ENCODE data around the gene CACNA1S.

The CACNA1S gene

DNA sequence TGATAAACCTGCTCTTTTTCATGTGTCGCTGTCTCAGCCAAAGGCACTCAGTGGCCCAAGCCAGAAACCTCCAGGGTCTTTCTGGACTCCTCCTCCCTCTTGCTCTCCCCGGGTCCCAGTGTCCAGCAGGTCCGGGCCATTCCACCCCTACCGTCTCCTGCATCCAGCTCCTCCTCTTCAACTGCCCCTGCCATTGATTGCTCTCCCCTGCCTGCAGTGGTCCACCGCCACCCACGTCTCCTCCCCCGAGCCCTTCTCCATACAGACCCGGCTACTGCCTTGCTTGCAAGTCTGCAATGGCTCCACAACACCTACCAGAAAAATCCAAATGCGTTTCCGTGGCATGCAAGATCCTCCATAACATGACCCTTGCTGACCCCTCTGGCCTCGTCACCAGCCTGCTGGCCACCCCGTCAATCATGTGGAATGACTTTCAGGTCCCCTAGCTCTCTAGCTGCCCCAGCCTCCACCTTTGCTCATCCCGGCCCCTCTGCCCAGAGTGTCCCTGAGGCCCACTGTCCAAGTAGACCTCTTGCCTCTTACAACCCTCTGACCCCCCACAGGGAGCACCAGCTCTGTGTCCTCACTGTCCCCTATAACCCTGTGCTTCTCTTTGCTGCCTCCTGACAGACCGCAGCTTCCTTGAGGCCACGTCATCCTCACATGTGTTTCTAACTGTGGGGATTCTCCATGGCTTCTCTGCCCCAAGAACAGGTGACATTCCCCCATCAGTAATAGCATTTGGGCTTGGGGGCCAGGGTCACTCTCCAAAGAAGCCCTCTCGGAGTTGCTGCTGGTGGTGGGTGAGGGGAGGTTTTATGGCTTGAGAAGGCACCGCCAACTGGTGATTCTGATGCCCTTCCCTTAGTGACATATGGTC, 15.0 kb downstream of the CACNA1S start:
- no peaks in the 10 kb centered on the region for H3K36me3 Mint-ChIP-seq
- peaks cover 3% of the 10 kb centered on the region for H3K27me3 Mint-ChIP-seq
- H3K27ac Mint-ChIP-seq, result no peak overlapping the region
- no peaks in the 10 kb centered on the region for H3K9me3 Mint-ChIP-seq (ENCODE audit: low read depth)
- H3K4me1 Mint-ChIP-seq (ENCODE audit: low read depth), result no peaks in the 10 kb centered on the region
- H3K4me3 Mint-ChIP-seq, result no peak overlapping the region

DNA sequence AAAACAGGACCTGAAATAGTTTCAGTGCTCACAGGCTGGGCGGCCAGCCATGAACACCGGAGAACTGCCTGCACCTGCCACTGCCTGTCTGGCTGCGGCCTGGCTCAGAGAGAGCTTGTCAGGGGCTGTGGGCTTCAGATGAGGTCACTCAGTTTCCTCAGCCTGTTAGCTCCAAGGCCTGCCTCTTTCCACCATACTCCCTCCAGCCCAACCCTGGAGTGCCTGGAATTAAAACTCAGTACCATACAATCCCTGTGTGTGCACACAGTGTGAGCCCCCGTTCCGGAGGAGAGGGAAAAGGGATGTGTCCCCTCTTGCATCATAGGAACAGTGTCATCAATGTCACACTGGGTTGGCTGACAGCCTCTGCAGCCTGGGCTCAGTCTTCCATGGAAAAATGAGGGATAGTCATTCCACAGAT, 16.2 kb downstream of the CACNA1S start:
- Mint-ChIP-seq H3K27ac (no peak overlapping the region), H3K4me3 (no peak overlapping the region), H3K9me3 (ENCODE audit: low read depth) (no peaks in the 10 kb centered on the region)

DNA sequence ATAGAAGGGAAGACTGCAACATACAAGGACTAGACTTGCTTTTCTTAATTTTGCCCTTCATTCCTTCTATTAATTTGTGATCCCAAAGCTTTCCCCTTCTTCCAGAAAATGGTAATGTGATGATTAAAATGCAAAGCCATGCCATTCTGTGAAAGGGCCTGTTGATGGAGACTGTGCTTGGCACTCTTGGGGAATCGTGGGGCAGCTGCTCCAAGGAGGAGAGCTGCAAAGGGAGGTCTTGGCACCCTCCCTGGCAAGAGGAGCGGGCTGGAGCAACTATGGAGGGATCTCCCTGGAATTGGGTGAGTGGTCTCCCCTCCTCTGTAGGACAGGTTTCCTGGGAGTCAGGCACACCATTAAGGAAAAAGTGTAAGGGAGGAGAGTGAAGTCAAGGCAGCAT, 16.6 kb downstream of the CACNA1S start:
- H3K27ac Mint-ChIP-seq, result no peak overlapping the region
- no peaks in the 10 kb centered on the region for H3K36me3 Mint-ChIP-seq
- H3K4me3 Mint-ChIP-seq, result no peak overlapping the region
- no peaks in the 10 kb centered on the region for H3K4me1 Mint-ChIP-seq (ENCODE audit: low read depth)
- H3K9me3 Mint-ChIP-seq (ENCODE audit: low read depth), result no peaks in the 10 kb centered on the region
- peaks cover 3% of the 10 kb centered on the region for H3K27me3 Mint-ChIP-seq

More for the DNA sequence above, 16.2 kb downstream of the CACNA1S start:
- H3K36me3 Mint-ChIP-seq, result no peaks in the 10 kb centered on the region
- H3K27me3 Mint-ChIP-seq, result peaks cover 3% of the 10 kb centered on the region
- no peaks in the 10 kb centered on the region for H3K4me1 Mint-ChIP-seq (ENCODE audit: low read depth)

DNA sequence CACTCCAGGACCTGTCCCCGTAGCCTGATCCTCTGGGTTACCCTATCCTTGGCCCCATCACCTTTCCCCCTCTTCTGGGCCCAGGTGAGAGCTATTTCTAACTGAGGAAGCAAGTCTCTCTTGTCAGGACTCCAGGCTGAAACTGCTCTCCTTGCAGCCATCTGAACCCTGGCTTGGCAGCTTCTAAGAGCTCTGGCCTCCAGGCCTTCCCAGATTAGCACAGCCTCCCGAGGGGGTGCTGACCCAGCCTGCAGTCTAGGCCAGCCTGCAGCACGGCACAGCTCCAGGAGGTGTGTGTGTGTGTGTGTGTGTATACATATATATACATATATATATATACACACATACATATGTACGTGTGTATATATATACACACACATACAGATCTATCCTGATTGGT, 17.4 kb downstream of the CACNA1S start:
- H3K9me3 Mint-ChIP-seq (ENCODE audit: low read depth), result no peaks in the 10 kb centered on the region
- no peaks in the 10 kb centered on the region for H3K4me1 Mint-ChIP-seq (ENCODE audit: low read depth)
- H3K36me3 Mint-ChIP-seq, result no peaks in the 10 kb centered on the region
- H3K27ac Mint-ChIP-seq, result no peak overlapping the region
- no peak overlapping the region for H3K4me3 Mint-ChIP-seq
- peaks cover 3% of the 10 kb centered on the region for H3K27me3 Mint-ChIP-seq

DNA sequence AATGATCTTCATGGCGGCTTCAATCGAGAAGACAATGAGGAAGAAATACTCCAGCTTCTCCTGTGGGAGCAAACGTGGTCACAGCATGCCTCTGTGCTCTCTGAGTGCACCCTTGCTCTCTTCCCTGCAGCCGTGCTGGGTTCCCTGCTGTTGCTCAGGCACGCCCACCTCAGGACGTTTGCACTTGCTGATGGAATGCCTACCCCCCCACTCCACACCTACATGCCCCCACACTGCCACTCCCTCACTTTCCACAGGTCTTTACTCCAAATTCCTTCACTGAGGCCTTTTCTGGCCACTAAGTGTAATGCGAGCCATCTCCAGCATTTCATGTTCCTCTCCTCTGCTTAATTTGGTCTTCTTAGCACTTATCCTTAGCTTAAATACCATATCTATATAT, 18.3 kb downstream of the CACNA1S start:
- Mint-ChIP-seq H3K36me3 (no peaks in the 10 kb centered on the region), H3K27me3 (peaks cover 3% of the 10 kb centered on the region), H3K27ac (no peak overlapping the region), H3K9me3 (ENCODE audit: low read depth) (no peaks in the 10 kb centered on the region), H3K4me1 (ENCODE audit: low read depth) (no peaks in the 10 kb centered on the region), H3K4me3 (no peak overlapping the region)

DNA sequence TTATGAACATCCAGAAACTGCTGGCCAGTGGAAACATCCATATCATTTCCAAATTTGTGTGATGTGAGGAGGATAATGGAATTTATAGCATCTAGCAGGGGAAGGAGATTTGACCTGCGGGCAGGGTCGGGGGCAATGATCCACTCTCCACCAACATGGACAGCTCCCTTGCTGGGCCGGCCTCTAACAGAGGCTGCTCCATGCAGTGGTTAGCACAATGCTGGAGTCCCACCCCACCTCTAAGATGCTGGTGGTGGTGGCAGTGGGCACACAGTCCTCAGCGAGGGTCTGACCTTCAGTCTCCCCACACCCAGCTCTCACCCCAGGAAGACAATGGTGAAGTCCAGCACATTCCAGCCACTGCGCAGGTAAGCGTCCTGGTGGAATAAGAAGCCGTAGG, 18.7 kb downstream of the CACNA1S start:
- no peak overlapping the region for H3K27ac Mint-ChIP-seq
- no peak overlapping the region for H3K4me3 Mint-ChIP-seq
- no peaks in the 10 kb centered on the region for H3K9me3 Mint-ChIP-seq (ENCODE audit: low read depth)
- H3K36me3 Mint-ChIP-seq, result no peaks in the 10 kb centered on the region
- no peaks in the 10 kb centered on the region for H3K4me1 Mint-ChIP-seq (ENCODE audit: low read depth)
- peaks cover 3% of the 10 kb centered on the region for H3K27me3 Mint-ChIP-seq

DNA sequence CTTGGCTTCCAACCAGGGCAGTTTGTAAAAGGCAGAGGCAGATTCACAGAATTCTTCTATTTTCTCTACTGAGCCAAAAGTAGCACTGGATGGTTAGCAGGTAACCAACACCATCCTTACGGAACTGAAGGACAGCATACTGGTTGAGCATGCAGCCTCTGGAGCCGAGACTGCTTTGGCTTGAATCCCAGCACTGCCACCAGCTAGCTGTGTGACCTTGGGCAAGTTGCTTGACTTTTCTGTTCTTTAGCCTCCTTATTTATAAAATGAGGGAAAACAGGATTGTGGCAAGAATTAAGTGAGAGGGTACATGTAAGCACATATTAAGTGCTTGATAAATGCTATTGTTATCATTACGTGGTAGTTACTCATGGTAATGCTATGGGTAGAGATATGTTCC, 19.5 kb downstream of the CACNA1S start:
- no peak overlapping the region for H3K4me3 Mint-ChIP-seq
- H3K27ac Mint-ChIP-seq, result no peak overlapping the region
- peaks cover 3% of the 10 kb centered on the region for H3K27me3 Mint-ChIP-seq
- H3K9me3 Mint-ChIP-seq (ENCODE audit: low read depth), result no peaks in the 10 kb centered on the region
- no peaks in the 10 kb centered on the region for H3K36me3 Mint-ChIP-seq
- no peaks in the 10 kb centered on the region for H3K4me1 Mint-ChIP-seq (ENCODE audit: low read depth)

DNA sequence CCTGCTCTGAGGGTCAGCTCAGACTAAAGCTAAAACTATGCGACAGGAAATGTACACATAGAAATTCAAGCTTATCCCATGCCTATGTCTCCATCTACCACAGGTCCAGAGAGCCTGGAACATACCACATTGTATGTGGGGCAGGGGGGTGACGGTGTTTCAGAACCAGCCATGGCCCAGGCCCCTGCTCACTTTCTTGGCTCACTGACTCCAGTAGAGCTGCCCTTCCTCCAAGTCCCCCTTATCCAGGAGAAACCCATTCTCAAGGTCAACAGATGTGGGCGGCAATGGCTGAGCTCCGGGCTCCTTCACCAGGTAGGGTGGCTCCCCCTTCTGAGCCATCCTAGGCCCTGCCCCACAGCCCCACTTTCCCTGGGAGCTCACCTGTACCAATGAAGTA, 21.0 kb downstream of the CACNA1S start:
- no peaks in the 10 kb centered on the region for H3K36me3 Mint-ChIP-seq
- H3K27me3 Mint-ChIP-seq, result no peaks in the 10 kb centered on the region

DNA sequence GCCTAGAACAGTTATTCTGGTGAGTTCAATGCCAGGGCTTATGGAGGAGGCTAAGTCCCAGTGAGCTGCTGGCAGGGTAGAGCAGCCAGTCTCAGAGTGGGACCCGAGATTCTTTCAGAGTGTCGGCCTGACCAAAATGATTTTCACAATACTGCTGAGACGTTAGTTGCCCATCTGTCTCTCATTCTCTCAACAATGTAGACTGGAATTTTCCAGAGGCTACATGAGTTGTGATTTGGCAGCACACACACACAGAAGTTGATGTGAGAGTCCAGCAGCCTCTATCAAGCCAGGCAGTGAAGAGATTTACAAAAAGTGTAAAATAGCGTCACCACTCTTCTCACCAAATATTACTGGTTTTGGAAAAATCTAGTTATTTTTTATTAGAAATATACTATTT, 21.7 kb downstream of the CACNA1S start:
- no peaks in the 10 kb centered on the region for H3K36me3 Mint-ChIP-seq
- no peaks in the 10 kb centered on the region for H3K9me3 Mint-ChIP-seq (ENCODE audit: low read depth)
- no peaks in the 10 kb centered on the region for H3K4me1 Mint-ChIP-seq (ENCODE audit: low read depth)
- H3K4me3 Mint-ChIP-seq, result no peak overlapping the region
- no peaks in the 10 kb centered on the region for H3K27me3 Mint-ChIP-seq
- no peak overlapping the region for H3K27ac Mint-ChIP-seq

More for the DNA sequence above, 21.0 kb downstream of the CACNA1S start:
- Mint-ChIP-seq H3K9me3 (ENCODE audit: low read depth) (no peaks in the 10 kb centered on the region), H3K27ac (no peak overlapping the region), H3K4me1 (ENCODE audit: low read depth) (no peaks in the 10 kb centered on the region), H3K4me3 (no peak overlapping the region)

DNA sequence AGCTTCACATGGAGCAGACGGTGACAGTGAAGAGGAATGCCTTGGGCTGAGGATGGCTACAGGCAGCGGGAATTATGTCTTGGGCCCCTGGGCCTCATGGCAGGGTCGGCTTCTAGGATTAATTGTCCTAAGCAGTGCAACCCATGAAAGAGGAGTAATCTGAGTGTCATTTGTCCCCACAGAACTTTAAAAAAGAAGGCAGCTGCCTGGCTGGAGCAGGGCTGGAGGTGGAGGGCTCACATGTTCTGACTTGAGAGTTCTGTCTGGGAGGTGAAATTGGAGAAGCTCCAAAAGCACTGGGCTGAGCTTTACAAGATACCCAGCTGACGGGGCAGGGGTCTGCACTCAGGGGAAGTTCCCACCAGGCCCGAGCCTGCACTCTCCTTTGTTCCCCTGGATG, 22.6 kb downstream of the CACNA1S start:
- Mint-ChIP-seq H3K27me3 (no peaks in the 10 kb centered on the region), H3K4me1 (ENCODE audit: low read depth) (no peaks in the 10 kb centered on the region), H3K9me3 (ENCODE audit: low read depth) (no peaks in the 10 kb centered on the region), H3K27ac (no peak overlapping the region), H3K36me3 (no peaks in the 10 kb centered on the region), H3K4me3 (no peak overlapping the region)

DNA sequence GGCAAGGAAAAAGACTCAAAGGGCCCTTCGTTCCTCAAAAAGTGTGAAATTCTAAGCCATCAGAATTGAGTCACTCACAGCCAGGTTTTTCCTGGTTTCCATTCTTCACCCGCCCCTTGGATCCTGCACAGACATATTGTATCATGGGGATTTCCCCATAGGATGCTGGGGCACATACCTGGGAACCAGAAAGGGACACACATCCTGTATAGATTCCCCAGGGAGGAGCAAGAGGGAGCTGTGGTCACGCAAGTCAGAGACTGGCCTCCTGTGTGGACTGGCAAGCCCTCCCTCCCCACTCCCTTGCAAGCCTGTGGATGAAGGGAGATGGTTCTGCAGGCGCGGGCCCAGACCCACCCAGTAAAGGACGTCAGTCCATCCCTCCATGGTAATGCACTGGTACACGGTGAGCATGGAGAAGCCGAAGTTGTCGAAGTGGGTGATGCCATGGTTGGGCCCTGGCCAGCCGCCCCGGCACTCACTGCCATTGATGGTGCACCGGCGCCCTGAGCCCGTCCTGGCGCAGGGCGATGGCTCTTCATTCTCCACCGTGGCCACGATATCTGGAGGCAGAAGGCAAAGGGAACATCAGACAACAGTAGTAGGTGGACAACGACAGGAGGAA, 23.2 kb downstream of the CACNA1S start:
- H3K4me3 Mint-ChIP-seq, result no peak overlapping the region
- no peaks in the 10 kb centered on the region for H3K4me1 Mint-ChIP-seq (ENCODE audit: low read depth)
- H3K9me3 Mint-ChIP-seq (ENCODE audit: low read depth), result no peaks in the 10 kb centered on the region
- H3K27me3 Mint-ChIP-seq, result no peaks in the 10 kb centered on the region
- H3K27ac Mint-ChIP-seq, result no peak overlapping the region
- H3K36me3 Mint-ChIP-seq, result no peaks in the 10 kb centered on the region

DNA sequence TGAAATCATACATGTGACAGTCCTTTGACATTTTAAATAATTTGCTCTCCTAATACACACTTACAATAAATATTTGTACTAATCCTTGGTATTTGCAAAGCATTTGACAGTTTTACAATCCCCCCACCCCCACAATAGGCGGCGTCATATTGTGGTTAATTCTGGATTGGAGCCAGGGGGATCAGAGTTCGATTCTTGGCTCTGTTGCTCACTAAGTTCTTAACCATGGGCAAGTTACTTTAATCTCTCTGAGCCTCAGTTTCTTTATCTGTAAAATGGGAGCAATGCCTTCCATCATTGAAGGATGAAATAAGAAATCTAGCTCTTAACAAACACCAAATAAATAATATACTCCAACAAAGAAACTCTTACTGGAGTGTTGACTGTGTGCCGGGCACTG, 23.8 kb downstream of the CACNA1S start:
- Mint-ChIP-seq H3K4me3 (no peak overlapping the region), H3K27ac (no peak overlapping the region), H3K9me3 (ENCODE audit: low read depth) (no peaks in the 10 kb centered on the region), H3K4me1 (ENCODE audit: low read depth) (no peaks in the 10 kb centered on the region), H3K27me3 (no peaks in the 10 kb centered on the region), H3K36me3 (no peaks in the 10 kb centered on the region)

DNA sequence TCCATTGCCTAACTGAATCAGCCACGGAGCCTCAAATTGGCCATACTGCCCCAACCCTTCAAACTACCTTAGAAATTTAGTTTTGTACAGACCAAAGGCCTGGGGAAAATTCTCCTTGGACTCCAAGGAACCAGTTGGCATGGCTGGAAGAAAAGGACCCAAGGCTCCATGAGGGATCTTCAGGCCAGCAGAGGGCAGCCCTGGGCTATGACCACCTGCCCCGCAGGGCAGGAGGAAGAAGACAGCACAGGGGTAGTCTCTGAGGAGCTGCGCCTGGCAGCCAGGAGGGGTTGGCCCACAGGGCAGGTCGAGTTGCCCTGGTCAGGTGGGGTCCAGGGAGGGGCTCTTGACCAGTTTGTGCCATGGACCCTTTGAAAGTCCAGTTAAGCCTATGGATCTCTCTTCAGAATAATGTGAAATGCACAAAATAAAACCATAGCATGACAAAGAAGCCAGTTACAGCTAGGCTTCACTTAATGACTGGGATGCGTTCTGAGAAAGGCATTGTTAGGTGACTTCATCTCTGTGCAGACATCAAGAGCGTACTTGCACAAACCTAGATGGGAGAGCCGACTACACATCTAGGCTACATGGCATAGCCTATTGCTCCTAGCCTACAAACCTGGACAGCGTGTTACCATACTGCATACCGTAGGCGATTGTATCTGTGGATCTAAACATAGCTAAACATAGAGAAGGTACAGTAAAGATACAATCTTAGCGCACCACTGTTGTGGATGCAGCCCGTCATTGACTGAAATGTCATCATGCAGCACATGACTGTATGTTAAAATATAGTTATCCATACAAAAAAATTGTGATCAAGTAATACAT, 26.1 kb downstream of the CACNA1S start:
- H3K27ac Mint-ChIP-seq, result no peak overlapping the region
- no peaks in the 10 kb centered on the region for H3K4me1 Mint-ChIP-seq (ENCODE audit: low read depth)
- no peaks in the 10 kb centered on the region for H3K9me3 Mint-ChIP-seq (ENCODE audit: low read depth)
- no peaks in the 10 kb centered on the region for H3K36me3 Mint-ChIP-seq
- no peak overlapping the region for H3K4me3 Mint-ChIP-seq
- no peaks in the 10 kb centered on the region for H3K27me3 Mint-ChIP-seq

DNA sequence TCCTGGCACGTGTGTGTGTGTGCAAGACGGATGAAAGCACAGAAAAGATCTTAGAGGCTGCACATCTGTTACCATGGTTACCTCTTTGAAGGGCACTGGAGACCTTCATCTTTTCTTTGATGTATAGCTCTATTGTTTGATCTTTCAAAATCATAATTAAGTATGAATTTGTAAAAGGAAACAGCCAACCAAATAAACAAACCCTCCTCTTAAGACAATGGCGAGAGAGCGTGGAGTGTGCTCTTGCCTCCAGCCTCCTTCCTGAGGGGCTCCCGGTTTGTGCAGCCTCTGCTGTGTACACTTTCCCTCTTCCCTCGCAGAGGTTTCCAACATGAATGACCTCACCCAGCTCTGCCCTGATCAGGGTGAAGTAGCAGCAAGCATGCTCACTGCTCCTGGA, 27.9 kb downstream of the CACNA1S start:
- Mint-ChIP-seq H3K4me3 (no peak overlapping the region), H3K4me1 (ENCODE audit: low read depth) (no peaks in the 10 kb centered on the region), H3K27me3 (no peaks in the 10 kb centered on the region), H3K9me3 (ENCODE audit: low read depth) (no peaks in the 10 kb centered on the region), H3K27ac (no peak overlapping the region), H3K36me3 (no peaks in the 10 kb centered on the region)

DNA sequence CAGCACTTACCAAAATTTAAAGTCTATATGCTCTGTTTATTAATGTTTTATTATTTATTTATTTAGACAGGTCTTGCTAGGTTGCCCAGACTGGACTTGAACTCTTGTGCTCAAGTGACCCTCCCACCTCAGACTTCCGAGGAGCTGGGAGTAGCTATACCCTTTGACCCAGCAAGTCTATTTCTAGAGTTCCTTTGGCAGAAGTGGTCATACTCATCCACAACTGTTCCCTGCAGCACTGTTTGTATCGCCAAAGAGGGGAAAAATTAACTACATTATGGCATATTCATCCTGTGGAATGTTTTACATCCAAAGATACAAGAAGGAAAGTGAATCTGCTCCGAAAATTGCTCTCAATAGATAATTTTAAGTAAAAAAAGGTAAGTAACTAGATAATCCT, 28.5 kb downstream of the CACNA1S start:
- no peak overlapping the region for H3K27ac Mint-ChIP-seq
- no peaks in the 10 kb centered on the region for H3K36me3 Mint-ChIP-seq
- H3K4me3 Mint-ChIP-seq, result no peak overlapping the region
- H3K9me3 Mint-ChIP-seq (ENCODE audit: low read depth), result no peaks in the 10 kb centered on the region
- H3K4me1 Mint-ChIP-seq (ENCODE audit: low read depth), result no peaks in the 10 kb centered on the region
- H3K27me3 Mint-ChIP-seq, result no peaks in the 10 kb centered on the region

All from activated naive CD8-positive, alpha-beta T cell (primary cell).